CD4-positive, alpha-beta T cell treated with Interleukin-17A for 4 hours (primary cell): ENCODE measurements around the gene UQCR11.

Experiments used
- DNase-seq: peaks from one replicate; pipeline ENCODE4 v3.0.0-alpha.2; 2020; ENCODE audit warnings: mixed read lengths

UQCR11 gene

GRCh38 chr19:1563251-1563650 lies 42.0 kb downstream of the UQCR11 start:
- no peak for DNase-seq

- no peak for DNase-seq
Measured at GRCh38 chr19:1561236-1561842, 43.9 kb downstream of the UQCR11 start.

- no peak for DNase-seq
Measured at GRCh38 chr19:1560286-1560882, 44.9 kb downstream of the UQCR11 start.

- DNase-seq, result no peak
Measured at GRCh38 chr19:1558552-1558951, 46.7 kb downstream of the UQCR11 start.

- DNase-seq, result no peak
Measured at GRCh38 chr19:1556390-1557070, 48.7 kb downstream of the UQCR11 start.

GRCh38 chr19:1555487-1556389 lies 49.5 kb downstream of the UQCR11 start:
- no peak for DNase-seq

- DNase-seq, result no peak
Measured at GRCh38 chr19:1554968-1555367, 50.3 kb downstream of the UQCR11 start.

GRCh38 chr19:1553415-1553814 lies 51.8 kb downstream of the UQCR11 start:
- no peak for DNase-seq

- DNase-seq, result no peak
Measured at GRCh38 chr19:1551068-1552040, 53.9 kb downstream of the UQCR11 start.

- DNase-seq, result no peak
Measured at GRCh38 chr19:1549332-1549945, 55.8 kb downstream of the UQCR11 start.
